K562 (cell line): Measurements from ENCODE around the gene NRXN3. TPM values are rescaled to one million over a fixed set of nuclear protein-coding genes. Genes with fewer than 3 reads are reported as not detected.

Source experiments
- ATAC-seq: fragments of 200-7000 bp; cut with Tn5 transposase; 3 replicates; pipeline ENCODE4 v1.9.1; 2020; ENCODE audit warnings: moderate library complexity
- BruUV-seq: library from RNA; stranded (reverse); fragments of 400-500 nt; replicated peaks from 2 replicates; lab custom pipeline; 2021; lab: Mats Ljungman, UMichigan
- CTCF ChIA-PET: fragments of 300-600 bp; formaldehyde crosslinking; extraction: SDS; loops from one replicate; lab custom pipeline; 2021; ENCODE audit warnings: low intra/inter-chr PET ratio; lab: Yijun Ruan, JAX
- POLR2A ChIA-PET: fragments of 300-600, 350-650 bp; sonication (Branson Sonifier 250); formaldehyde crosslinking; extraction: SDS; loops from one replicate; lab custom pipeline; 2021; ENCODE audit warnings: antibody characterized with exemption, inconsistent platforms; lab: Yijun Ruan, JAX
- DNase-seq, 4 experiments: peaks; one replicate each; pipeline versions ENCODE4 v3.0.0 to v3.0.0-alpha.2; 2011 to 2018; ENCODE audit warnings: low spot score in 3 of 4, mixed read lengths in 3 of 4; ENCODE audit errors: extremely low read depth in 1 of 4
- FAIRE-seq: peaks from 2 replicates; lab custom pipeline; 2011; peaks lifted over from hg19 to GRCh38; lab: Jason Lieb, UNC
- H2AFZ ChIP-seq: 2 replicates; pipeline ENCODE4 v1.6.0; 2011; ENCODE audit warnings: low read depth, low read length, control low read depth, inconsistent platforms
- H3K27ac ChIP-seq: fragments of 200-600 bp; 3 replicates; pipeline ENCODE4 v1.8.0; 2011; ENCODE audit warnings: low read depth, mild to moderate bottlenecking, control low read depth, inconsistent platforms, low read length, moderate library complexity, mixed read lengths; ENCODE audit errors: extremely low read depth
- H3K27me3 ChIP-seq, 2 experiments: fragments of 300-600 bp in 1 of 2; 2 replicates in 1 of 2; 3 replicates in 1 of 2; pipeline versions ENCODE4 v1.6.0 to v1.8.0; 2011; ENCODE audit warnings: inconsistent platforms in 2 of 2, low read length in 2 of 2, mild to moderate bottlenecking in 1 of 2, mixed read lengths in 1 of 2, moderate library complexity in 1 of 2; ENCODE audit not compliant: control insufficient read depth in 2 of 2, insufficient read depth in 2 of 2
- H3K36me3 ChIP-seq: fragments of 300-600 bp; 3 replicates; pipeline ENCODE4 v1.8.0; 2011; ENCODE audit warnings: mild to moderate bottlenecking, low read length, inconsistent platforms; ENCODE audit not compliant: control insufficient read depth, insufficient read depth
- H3K4me1 ChIP-seq, 2 experiments: fragments of 200-600 bp in 1 of 2; replicated peaks in 1 of 2; 2 replicates in 1 of 2; 3 replicates in 1 of 2; pipeline versions ENCODE4 v1.5.1 to v1.8.0; 2011; ENCODE audit warnings: inconsistent platforms in 2 of 2, low read length in 2 of 2, mild to moderate bottlenecking in 1 of 2, mixed read lengths in 1 of 2, moderate library complexity in 1 of 2; ENCODE audit not compliant: control insufficient read depth in 2 of 2, insufficient read depth in 2 of 2
- H3K4me2 ChIP-seq: 2 replicates; pipeline ENCODE4 v1.6.1; 2011; ENCODE audit warnings: low read length, control low read depth, inconsistent platforms, mixed read lengths; ENCODE audit not compliant: insufficient read depth
- H3K4me3 ChIP-seq: fragments of 200-600 bp; sonication (generic), shearing (Covaris generic); 2 replicates; pipeline ENCODE4 v1.5.1; 2016; ENCODE audit warnings: control low read depth, inconsistent platforms
- H3K79me2 ChIP-seq: fragments of 200-600 bp; 3 replicates; pipeline ENCODE4 v1.8.0; 2011; ENCODE audit warnings: low read length, inconsistent platforms; ENCODE audit not compliant: control insufficient read depth, insufficient read depth
- H3K9ac ChIP-seq, 2 experiments: 2 replicates each; pipeline versions ENCODE4 v1.6.0 to v1.6.1; 2011; ENCODE audit warnings: low read depth in 2 of 2, low read length in 2 of 2, control low read depth in 1 of 2, inconsistent platforms in 1 of 2, mild to moderate bottlenecking in 1 of 2, mixed read lengths in 1 of 2; ENCODE audit not compliant: insufficient read depth in 1 of 2
- H3K9me1 ChIP-seq: one replicate; pipeline ENCODE4 v1.6.0; 2011; ENCODE audit warnings: inconsistent platforms, mild to moderate bottlenecking, low read length, moderate library complexity; ENCODE audit not compliant: control insufficient read depth, insufficient read depth
- H3K9me3 ChIP-seq: replicated peaks from 2 replicates; pipeline ENCODE4 v1.5.1; 2011; ENCODE audit warnings: low read depth, low read length, inconsistent platforms; ENCODE audit not compliant: control insufficient read depth, insufficient read depth
- H4K20me1 ChIP-seq: replicated peaks from 2 replicates; pipeline ENCODE4 v1.6.1; 2011; ENCODE audit warnings: low read length, inconsistent platforms, mixed read lengths; ENCODE audit not compliant: control insufficient read depth, insufficient read depth
- CCAR2 ChIP-seq: fragments of 200-400 bp; formaldehyde crosslinking; IDR thresholded peaks from 2 replicates; pipeline ENCODE4 v1.6.1; 2017; ENCODE audit warnings: mild to moderate bottlenecking, low read depth, low read length
- HEY1 ChIP-seq: fragments of 250-450 bp; sonication (Bioruptor Pico); IDR thresholded peaks from 2 replicates; pipeline ENCODE4 v1.5.0; 2020; ENCODE audit warnings: mild to moderate bottlenecking, moderate library complexity, borderline replicate concordance
- KLF13 ChIP-seq: fragments of 450-650 bp; IDR thresholded peaks from 2 replicates; pipeline ENCODE4 v1.6.1; 2016; ENCODE audit warnings: missing genetic modification characterization, low read depth, mild to moderate bottlenecking, missing compliant biosample characterization, moderate library complexity, borderline replicate concordance
- MCM3 ChIP-seq: fragments of 450-650 bp; IDR thresholded peaks from 2 replicates; pipeline ENCODE4 v1.6.1; 2016
- NFE2 ChIP-seq: IDR thresholded peaks from 2 replicates; pipeline ENCODE4 v1.6.1; 2014; ENCODE audit warnings: antibody characterized with exemption, low read depth
- WGBS: fragments of 100-300 bp; shearing (Covaris generic); methylation state at CpG from one replicate; pipeline ENCODE4 v1.1.6; 2016; ENCODE audit warnings: low coverage, mixed read lengths; ENCODE audit not compliant: insufficient coverage; ENCODE audit errors: missing lambda C conversion rate; 5-methylcytosine and 5-hydroxymethylcytosine counted together
- in situ Hi-C: fragments of 300-500 bp; cut with MboI; formaldehyde crosslinking; loops from 4 replicates; pipeline ENCODE4 v1.15.0; 2018; ENCODE audit warnings: inconsistent platforms, mixed read lengths
- intact Hi-C: fragments of 100-400 bp; cut with micrococcal nuclease; formaldehyde crosslinking; loops from 2 replicates; pipeline ENCODE4 v1.14.2; 2022
- polyA plus RNA-seq, 8 experiments: library from polyadenylated mRNA; depleted of rRNA in 4 of 8; stranded (reverse) in 5 of 8; unstranded in 3 of 8; fragments of >200 nt; fragmentation: Nextera tagmentation in 2 of 8; fragmentation: Illumina TruSeq in 1 of 8; extraction: Ambion mirVana in 2 of 8; extraction: Trizol in 1 of 8; gene quantifications; 2 replicates each; pipeline versions ENCODE4 v1.2.1 to v1.2.3, GENCODE V29; 2011 to 2014; ENCODE audit warnings: inconsistent platforms in 1 of 8, missing spikeins in 1 of 8
- total RNA-seq, 7 experiments: library from RNA; depleted of rRNA in 6 of 7; stranded (reverse); fragments of >200 nt in 6 of 7; fragmentation: Illumina TruSeq in 2 of 7; extraction: Trizol in 2 of 7; gene quantifications; 2 replicates each; pipeline versions ENCODE4 v1.2.1 to v1.2.3, GENCODE V29; 2011 to 2021; ENCODE audit warnings: low replicate concordance in 1 of 7
- TF ChIP-seq, protein P1 (sequence below): sonication (generic); formaldehyde crosslinking; IDR thresholded peaks from 2 replicates; pipeline ENCODE4 v1.8.0; 2022; ENCODE audit warnings: mild to moderate bottlenecking, missing genetic modification reagents, borderline replicate concordance

Gene NRXN3
- total and polyA plus RNA-seq, 9 of the 15 experiments (the other 6 are each of a cell fraction or from before 2014, with no cell fraction given), result 0.09 TPM; not detected in 8

DNA sequence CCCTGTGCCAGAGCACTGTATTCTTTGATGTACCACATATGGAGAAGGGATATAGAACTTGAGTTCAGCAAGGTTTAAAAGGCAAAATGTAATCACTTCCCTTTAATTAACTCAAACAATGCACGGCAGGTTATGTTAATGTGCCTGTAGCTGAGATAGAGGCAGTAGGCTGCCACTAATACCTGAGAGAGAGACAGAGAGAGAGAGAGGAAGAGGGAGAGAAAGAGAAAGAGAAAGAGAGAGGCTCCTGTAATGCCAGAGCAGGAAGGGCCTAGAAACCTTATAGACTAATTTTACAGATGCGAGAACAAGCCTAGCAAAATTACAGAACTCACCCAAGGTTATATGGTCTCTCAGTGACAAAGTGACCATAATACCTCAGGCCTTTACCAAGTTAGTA lies 679.8 kb downstream of the NRXN3 start (continued):
- no peak for TF ChIP-seq CCAR2
- TF ChIP-seq KLF13 (tag), result no peak
- TF ChIP-seq HEY1 (CRISPR knock-in tag), result no peak
- TF ChIP-seq, protein P1, sequence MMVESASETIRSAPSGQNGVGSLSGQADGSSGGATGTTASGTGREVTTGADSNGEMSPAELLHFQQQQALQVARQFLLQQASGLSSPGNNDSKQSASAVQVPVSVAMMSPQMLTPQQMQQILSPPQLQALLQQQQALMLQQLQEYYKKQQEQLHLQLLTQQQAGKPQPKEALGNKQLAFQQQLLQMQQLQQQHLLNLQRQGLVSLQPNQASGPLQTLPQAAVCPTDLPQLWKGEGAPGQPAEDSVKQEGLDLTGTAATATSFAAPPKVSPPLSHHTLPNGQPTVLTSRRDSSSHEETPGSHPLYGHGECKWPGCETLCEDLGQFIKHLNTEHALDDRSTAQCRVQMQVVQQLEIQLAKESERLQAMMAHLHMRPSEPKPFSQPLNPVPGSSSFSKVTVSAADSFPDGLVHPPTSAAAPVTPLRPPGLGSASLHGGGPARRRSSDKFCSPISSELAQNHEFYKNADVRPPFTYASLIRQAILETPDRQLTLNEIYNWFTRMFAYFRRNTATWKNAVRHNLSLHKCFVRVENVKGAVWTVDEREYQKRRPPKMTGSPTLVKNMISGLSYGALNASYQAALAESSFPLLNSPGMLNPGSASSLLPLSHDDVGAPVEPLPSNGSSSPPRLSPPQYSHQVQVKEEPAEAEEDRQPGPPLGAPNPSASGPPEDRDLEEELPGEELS, result no peak
- TF ChIP-seq NFE2, result no peak

DNA sequence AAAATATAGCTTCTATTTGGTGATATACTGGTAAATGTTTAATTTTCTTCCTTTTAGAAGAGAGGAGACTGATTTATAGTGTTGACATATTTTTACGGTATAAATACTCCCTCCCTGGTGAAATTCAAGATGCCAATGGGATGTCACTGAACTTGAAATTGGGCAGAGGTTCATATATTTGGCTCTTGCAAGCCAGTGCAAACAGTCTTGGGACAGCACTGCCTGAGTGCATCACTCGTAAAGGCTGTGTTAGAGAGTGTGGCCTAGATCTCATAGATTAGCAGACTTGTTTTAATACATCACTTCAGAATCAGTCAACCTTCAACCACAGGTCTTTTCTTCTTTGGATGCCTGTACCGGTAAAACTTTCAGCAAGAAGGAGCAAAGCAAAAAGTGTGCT lies 681.0 kb downstream of the NRXN3 start:
- H3K4me1 ChIP-seq, result no peaks in the 10 kb centered on the region
- ChIA-PET CTCF (no interaction called here), POLR2A (no interaction called here)
- no peak overlapping the region for H2AFZ ChIP-seq
- in situ Hi-C loops, result no loop called here
- H3K27me3 ChIP-seq, result no peaks in the 10 kb centered on the region
- no TSS peak for BruUV-seq
- no peak for TF ChIP-seq MCM3
- H3K9me3 ChIP-seq, result no peaks in the 10 kb centered on the region
- 5% methylated on average over 3 of the region's 3 CpGs for WGBS
- H3K9me1 ChIP-seq, result no peaks in the 10 kb centered on the region
- intact Hi-C loops, result no loop called here
- H3K9ac ChIP-seq, result no peak overlapping the region
- no peak for ATAC-seq
- H3K4me2 ChIP-seq, result no peak overlapping the region
- no peaks in the 10 kb centered on the region for H3K36me3 ChIP-seq
- no peaks in the 10 kb centered on the region for H3K79me2 ChIP-seq
- no peaks in the 10 kb centered on the region for H4K20me1 ChIP-seq
- no peak overlapping the region for H3K27ac ChIP-seq
- no peak overlapping the region for H3K4me3 ChIP-seq
- DNase-seq, result no peak
- no peak for FAIRE-seq
